ENCODE data around the gene DPP10. TPM values are rescaled to one million over a fixed set of nuclear protein-coding genes. Genes with fewer than 3 reads are reported as not detected.

Gene DPP10
- total RNA-seq, 3 donors from 2014 or later (not counting 1 experiment from before 2014, with no cell fraction given), result not detected

GRCh38 chr2:114598329-114598728 lies 155.9 kb downstream of the DPP10 start:
- ATAC-seq (no peak), DNase-seq (no peak)
- no peak for TF ChIP-seq CTCF (IDR thresholded peaks at IDR 0.05)
- H3K27ac Mint-ChIP-seq, result no peak overlapping the region
- intact Hi-C loops (cut with micrococcal nuclease), result no loop called here
- Histone ChIP-seq H3K4me3 (ENCODE audit: low read length) (no peak overlapping the region), H3K27ac (ENCODE audit: low read length) (no peak overlapping the region), H3K9me3 (ENCODE audit: control insufficient read depth, insufficient read depth, low read length) (no peaks in the 10 kb centered on the region), H3K4me1 (ENCODE audit: control insufficient read depth, insufficient read depth, low read length) (no peaks in the 10 kb centered on the region), H3K36me3 (ENCODE audit: control insufficient read depth, insufficient read depth, low read length) (no peaks in the 10 kb centered on the region), H3K27me3 (ENCODE audit: control insufficient read depth, insufficient read depth, low read length) (no peaks in the 10 kb centered on the region)
- no peaks in the 10 kb centered on the region for H3K36me3 Mint-ChIP-seq
- H3K9me3 Mint-ChIP-seq, result peaks cover 0 to 2% of the 10 kb centered on the region in 2 donors
- H3K27me3 Mint-ChIP-seq (ENCODE audit: low read depth in 2 of 2), result no peaks in the 10 kb centered on the region
- WGBS (ENCODE audit: insufficient coverage), result 85% methylated on average over 1 of the region's 1 CpG
- no peak overlapping the region for H3K4me3 Mint-ChIP-seq
- no peaks in the 10 kb centered on the region for H3K4me1 Mint-ChIP-seq

- Mint-ChIP-seq H3K27me3 (ENCODE audit: low read depth in 2 of 2) (no peaks in the 10 kb centered on the region), H3K9me3 (peaks cover 10 to 12% of the 10 kb centered on the region in 2 donors), H3K4me3 (no peak overlapping the region), H3K27ac (no peak overlapping the region), H3K4me1 (no peaks in the 10 kb centered on the region), H3K36me3 (no peaks in the 10 kb centered on the region)
- Histone ChIP-seq H3K27ac (ENCODE audit: low read length) (no peak overlapping the region), H3K9me3 (ENCODE audit: control insufficient read depth, insufficient read depth, low read length) (no peaks in the 10 kb centered on the region), H3K4me3 (ENCODE audit: low read length) (no peak overlapping the region), H3K36me3 (ENCODE audit: control insufficient read depth, insufficient read depth, low read length) (no peaks in the 10 kb centered on the region), H3K27me3 (ENCODE audit: control insufficient read depth, insufficient read depth, low read length) (no peaks in the 10 kb centered on the region), H3K4me1 (ENCODE audit: control insufficient read depth, insufficient read depth, low read length) (no peaks in the 10 kb centered on the region)
- ATAC-seq (no peak), DNase-seq (no peak)
- intact Hi-C loops (cut with micrococcal nuclease), result no loop called here
- WGBS (ENCODE audit: insufficient coverage), result 77% methylated on average over 3 of the region's 4 CpGs
- TF ChIP-seq CTCF (IDR thresholded peaks at IDR 0.05), result no peak
Measured at GRCh38 chr2:114609203-114609602, 166.8 kb downstream of the DPP10 start.

GRCh38 chr2:114609801-114610200 lies 167.4 kb downstream of the DPP10 start:
- WGBS (ENCODE audit: insufficient coverage), result 80% methylated on average over 8 of the region's 8 CpGs

More at GRCh38 chr2:114609801-114610200, 167.4 kb downstream of the DPP10 start:
- no peaks in the 10 kb centered on the region for H3K36me3 ChIP-seq (ENCODE audit: control insufficient read depth, insufficient read depth, low read length)
- peak in 1 of 2 donors; percentile 4 for DNase-seq
- Mint-ChIP-seq H3K4me1 (no peaks in the 10 kb centered on the region), H3K9me3 (peaks cover 10 to 12% of the 10 kb centered on the region in 2 donors), H3K36me3 (no peaks in the 10 kb centered on the region), H3K4me3 (no peak overlapping the region), H3K27ac (no peak overlapping the region), H3K27me3 (ENCODE audit: low read depth in 2 of 2) (no peaks in the 10 kb centered on the region)
- intact Hi-C loops (cut with micrococcal nuclease), result no loop called here
- H3K4me1 ChIP-seq (ENCODE audit: control insufficient read depth, insufficient read depth, low read length), result no peaks in the 10 kb centered on the region
- ATAC-seq, result no peak
- TF ChIP-seq CTCF (IDR thresholded peaks at IDR 0.05), result no peak
- no peak overlapping the region for H3K4me3 ChIP-seq (ENCODE audit: low read length)
- no peaks in the 10 kb centered on the region for H3K27me3 ChIP-seq (ENCODE audit: control insufficient read depth, insufficient read depth, low read length)
- H3K9me3 ChIP-seq (ENCODE audit: control insufficient read depth, insufficient read depth, low read length), result no peaks in the 10 kb centered on the region
- no peak overlapping the region for H3K27ac ChIP-seq (ENCODE audit: low read length)
